OCI-LY7 (cell line): ENCODE results near the gene EIF4E1B.

Experiments
- EZH2phosphoT487 ChIP-seq: fragments of 200-600 bp; sonication (generic); IDR thresholded peaks from 2 replicates; pipeline ENCODE4 v1.6.1; 2018; ENCODE audit warnings: low read depth, borderline replicate concordance, mild to moderate bottlenecking, mixed run types, antibody characterized with exemption, low read length, moderate library complexity, mixed read lengths
- TF ChIP-seq, protein P1 (sequence below): fragments of 200-600 bp; sonication (generic); conservative IDR thresholded peaks from 2 replicates; pipeline ENCODE4 v1.5.1; 2014; ENCODE audit warnings: mild to moderate bottlenecking, antibody characterized with exemption, low read length, moderate library complexity, mixed read lengths

DNA sequence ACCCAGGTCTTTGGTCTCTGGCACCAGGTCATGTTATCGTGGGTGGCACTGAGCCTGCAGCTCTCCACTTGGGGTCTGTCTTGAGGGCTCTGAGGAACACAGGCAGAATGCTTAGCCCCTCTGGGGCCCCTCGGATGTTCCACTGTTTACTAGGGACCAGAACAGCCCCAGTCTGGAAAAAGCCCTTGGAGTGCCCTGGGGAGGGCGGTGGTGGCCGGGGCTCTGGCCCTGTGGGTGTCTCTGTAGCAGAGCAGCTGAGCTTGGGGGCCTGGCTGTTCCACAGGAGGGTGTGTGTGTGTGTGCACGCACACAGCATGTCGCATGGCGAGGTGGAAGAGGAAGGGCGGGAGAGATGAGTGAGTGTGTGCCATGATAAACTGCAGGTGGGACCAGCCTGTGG, 35.9 kb upstream of the EIF4E1B start:
- TF ChIP-seq, protein P1, sequence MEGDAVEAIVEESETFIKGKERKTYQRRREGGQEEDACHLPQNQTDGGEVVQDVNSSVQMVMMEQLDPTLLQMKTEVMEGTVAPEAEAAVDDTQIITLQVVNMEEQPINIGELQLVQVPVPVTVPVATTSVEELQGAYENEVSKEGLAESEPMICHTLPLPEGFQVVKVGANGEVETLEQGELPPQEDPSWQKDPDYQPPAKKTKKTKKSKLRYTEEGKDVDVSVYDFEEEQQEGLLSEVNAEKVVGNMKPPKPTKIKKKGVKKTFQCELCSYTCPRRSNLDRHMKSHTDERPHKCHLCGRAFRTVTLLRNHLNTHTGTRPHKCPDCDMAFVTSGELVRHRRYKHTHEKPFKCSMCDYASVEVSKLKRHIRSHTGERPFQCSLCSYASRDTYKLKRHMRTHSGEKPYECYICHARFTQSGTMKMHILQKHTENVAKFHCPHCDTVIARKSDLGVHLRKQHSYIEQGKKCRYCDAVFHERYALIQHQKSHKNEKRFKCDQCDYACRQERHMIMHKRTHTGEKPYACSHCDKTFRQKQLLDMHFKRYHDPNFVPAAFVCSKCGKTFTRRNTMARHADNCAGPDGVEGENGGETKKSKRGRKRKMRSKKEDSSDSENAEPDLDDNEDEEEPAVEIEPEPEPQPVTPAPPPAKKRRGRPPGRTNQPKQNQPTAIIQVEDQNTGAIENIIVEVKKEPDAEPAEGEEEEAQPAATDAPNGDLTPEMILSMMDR = no peak
- TF ChIP-seq EZH2phosphoT487 = no peak
